Endothelial cell (in vitro differentiated cells): Measurements from ENCODE around the gene AP4B1. TPM values are rescaled to one million over a fixed set of nuclear protein-coding genes. Genes with fewer than 3 reads are reported as not detected.
"Not testable (repeated sequence)": the region's sequence is repeated elsewhere in the genome, so short reads cannot be mapped to it uniquely, and the experiment has no call there.

Source experiments
- DNase-seq: peaks from one replicate; pipeline ENCODE4 v3.0.0; 2021; ENCODE audit warnings: low spot score
- H3K27ac Mint-ChIP-seq: one replicate; pipeline ENCODE4 v1.8.0; 2021; ENCODE audit warnings: mixed read lengths, inconsistent platforms; ENCODE audit not compliant: unreplicated experiment
- H3K27me3 Mint-ChIP-seq: one replicate; pipeline ENCODE4 v1.8.0; 2021; ENCODE audit warnings: mild to moderate bottlenecking, moderate library complexity, mixed read lengths, inconsistent platforms; ENCODE audit not compliant: unreplicated experiment
- H3K36me3 Mint-ChIP-seq: one replicate; pipeline ENCODE4 v1.8.0; 2021; ENCODE audit warnings: mild to moderate bottlenecking, low read depth, mixed read lengths, inconsistent platforms; ENCODE audit not compliant: unreplicated experiment
- H3K4me1 Mint-ChIP-seq: one replicate; pipeline ENCODE4 v1.8.0; 2021; ENCODE audit warnings: mild to moderate bottlenecking, mixed read lengths, inconsistent platforms; ENCODE audit not compliant: unreplicated experiment
- H3K4me3 Mint-ChIP-seq: one replicate; pipeline ENCODE4 v1.8.0; 2021; ENCODE audit warnings: mild to moderate bottlenecking, mixed read lengths, inconsistent platforms; ENCODE audit not compliant: unreplicated experiment
- H3K9me3 Mint-ChIP-seq: one replicate; pipeline ENCODE4 v1.8.0; 2021; ENCODE audit warnings: mixed read lengths, inconsistent platforms; ENCODE audit not compliant: unreplicated experiment
- total RNA-seq: library from RNA; stranded (reverse); fragmentation: NEBNext Ultra II Directional; extraction: Animal tissue kit (Norgen Biotek cat#: 25700); gene quantifications from one replicate; pipeline ENCODE4 v1.2.1, GENCODE V29; 2021; ENCODE audit not compliant: unreplicated experiment
- TF ChIP-seq, protein P1 (sequence below): fragments of 200-600 bp; sonication (generic); IDR thresholded peaks from one replicate; pipeline ENCODE4 v1.5.0; 2021; ENCODE audit warnings: antibody characterized with exemption; ENCODE audit not compliant: unreplicated experiment

The AP4B1 gene
- total RNA-seq, 1 donor from 2014 or later: 28.4 TPM

DNA sequence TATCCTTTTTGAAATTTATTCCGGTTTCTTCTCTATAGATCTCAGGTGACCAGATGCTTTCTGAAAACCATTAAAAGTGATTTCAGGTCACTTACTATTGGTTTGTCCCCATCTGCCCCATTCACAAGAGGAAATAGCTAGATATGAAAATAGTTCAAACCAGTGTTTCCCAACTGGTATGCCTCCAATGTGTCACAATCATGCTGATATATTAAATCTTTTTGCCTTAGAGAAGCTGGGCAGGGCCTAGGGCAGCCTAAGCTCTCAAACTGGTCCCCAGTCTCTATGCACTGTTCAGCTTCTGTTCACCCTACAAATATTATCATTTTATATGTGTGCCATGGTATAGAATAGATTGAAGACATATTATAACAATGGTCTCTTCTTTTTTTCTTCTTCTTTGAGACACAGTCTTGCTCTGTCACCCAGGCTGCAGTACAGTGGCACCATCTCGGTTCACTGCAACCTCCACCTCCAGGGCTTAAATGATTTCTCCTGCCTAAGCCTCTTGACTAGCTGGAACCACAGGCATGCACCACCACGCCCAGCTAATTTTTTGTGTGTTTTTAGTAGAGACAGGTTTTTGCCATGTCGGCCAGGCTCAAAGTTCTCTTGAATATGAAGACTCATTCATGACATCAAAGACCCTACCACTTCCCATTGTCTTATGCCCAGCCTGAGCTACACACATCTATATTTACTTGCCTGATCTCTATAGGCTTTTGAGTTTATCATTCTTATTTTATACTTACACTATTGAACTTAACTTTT is 48.8 kb downstream of the AP4B1 start:
- H3K9me3 Mint-ChIP-seq: no peaks in the 10 kb centered on the region
- H3K27ac Mint-ChIP-seq: no peak overlapping the region
- TF ChIP-seq, protein P1, sequence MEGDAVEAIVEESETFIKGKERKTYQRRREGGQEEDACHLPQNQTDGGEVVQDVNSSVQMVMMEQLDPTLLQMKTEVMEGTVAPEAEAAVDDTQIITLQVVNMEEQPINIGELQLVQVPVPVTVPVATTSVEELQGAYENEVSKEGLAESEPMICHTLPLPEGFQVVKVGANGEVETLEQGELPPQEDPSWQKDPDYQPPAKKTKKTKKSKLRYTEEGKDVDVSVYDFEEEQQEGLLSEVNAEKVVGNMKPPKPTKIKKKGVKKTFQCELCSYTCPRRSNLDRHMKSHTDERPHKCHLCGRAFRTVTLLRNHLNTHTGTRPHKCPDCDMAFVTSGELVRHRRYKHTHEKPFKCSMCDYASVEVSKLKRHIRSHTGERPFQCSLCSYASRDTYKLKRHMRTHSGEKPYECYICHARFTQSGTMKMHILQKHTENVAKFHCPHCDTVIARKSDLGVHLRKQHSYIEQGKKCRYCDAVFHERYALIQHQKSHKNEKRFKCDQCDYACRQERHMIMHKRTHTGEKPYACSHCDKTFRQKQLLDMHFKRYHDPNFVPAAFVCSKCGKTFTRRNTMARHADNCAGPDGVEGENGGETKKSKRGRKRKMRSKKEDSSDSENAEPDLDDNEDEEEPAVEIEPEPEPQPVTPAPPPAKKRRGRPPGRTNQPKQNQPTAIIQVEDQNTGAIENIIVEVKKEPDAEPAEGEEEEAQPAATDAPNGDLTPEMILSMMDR: no peak
- DNase-seq: no peak
- no peaks in the 10 kb centered on the region for H3K27me3 Mint-ChIP-seq
- H3K4me1 Mint-ChIP-seq: peaks cover 4% of the 10 kb centered on the region
- H3K36me3 Mint-ChIP-seq: no peaks in the 10 kb centered on the region
- no peak overlapping the region for H3K4me3 Mint-ChIP-seq

DNA sequence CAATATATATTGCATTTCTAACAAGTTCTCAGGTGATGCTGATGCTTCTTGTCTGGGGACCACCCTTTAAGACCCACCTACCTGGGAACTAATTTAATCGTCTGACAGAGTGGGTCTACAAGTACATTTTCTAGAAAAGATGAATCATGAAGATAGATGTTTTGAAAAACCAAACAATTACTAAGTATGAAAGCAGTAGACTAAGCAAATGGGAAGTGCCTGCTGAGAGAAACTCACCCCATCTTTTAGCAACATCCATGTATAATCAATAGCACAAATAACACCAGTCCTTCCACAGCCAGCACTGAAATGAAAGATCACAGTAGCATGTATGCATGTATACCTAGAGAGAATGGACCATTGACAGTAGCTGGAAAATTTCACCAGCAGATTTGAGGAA is 50.4 kb downstream of the AP4B1 start:
- no peak for DNase-seq
- Mint-ChIP-seq H3K27me3 (no peaks in the 10 kb centered on the region), H3K4me1 (no peaks in the 10 kb centered on the region), H3K4me3 (no peak overlapping the region), H3K36me3 (no peaks in the 10 kb centered on the region), H3K9me3 (no peaks in the 10 kb centered on the region), H3K27ac (no peak overlapping the region)
- TF ChIP-seq, protein P1: no peak

DNA sequence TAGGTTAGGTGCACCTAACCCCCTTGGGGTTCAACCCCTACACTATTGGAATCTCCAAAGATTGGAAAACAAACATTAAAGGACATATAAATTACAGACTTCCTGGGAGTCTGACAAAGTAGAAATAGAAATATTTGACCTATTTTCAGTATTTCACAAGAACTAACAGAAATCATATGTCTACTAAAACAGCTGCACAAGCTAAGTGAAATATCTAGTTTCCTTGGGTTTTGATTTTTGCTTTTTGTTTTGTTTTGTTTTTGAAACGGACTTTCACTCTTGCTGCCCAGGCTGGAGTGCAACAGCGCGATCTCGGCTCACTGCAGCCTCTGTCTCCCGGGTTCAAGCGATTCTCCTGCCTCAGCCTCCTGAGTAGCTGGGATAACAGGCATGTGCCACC is 51.9 kb downstream of the AP4B1 start:
- H3K27me3 Mint-ChIP-seq, H3K27ac Mint-ChIP-seq, H3K4me1 Mint-ChIP-seq, DNase-seq, H3K36me3 Mint-ChIP-seq, H3K4me3 Mint-ChIP-seq, H3K9me3 Mint-ChIP-seq: not testable (repeated sequence)

DNA sequence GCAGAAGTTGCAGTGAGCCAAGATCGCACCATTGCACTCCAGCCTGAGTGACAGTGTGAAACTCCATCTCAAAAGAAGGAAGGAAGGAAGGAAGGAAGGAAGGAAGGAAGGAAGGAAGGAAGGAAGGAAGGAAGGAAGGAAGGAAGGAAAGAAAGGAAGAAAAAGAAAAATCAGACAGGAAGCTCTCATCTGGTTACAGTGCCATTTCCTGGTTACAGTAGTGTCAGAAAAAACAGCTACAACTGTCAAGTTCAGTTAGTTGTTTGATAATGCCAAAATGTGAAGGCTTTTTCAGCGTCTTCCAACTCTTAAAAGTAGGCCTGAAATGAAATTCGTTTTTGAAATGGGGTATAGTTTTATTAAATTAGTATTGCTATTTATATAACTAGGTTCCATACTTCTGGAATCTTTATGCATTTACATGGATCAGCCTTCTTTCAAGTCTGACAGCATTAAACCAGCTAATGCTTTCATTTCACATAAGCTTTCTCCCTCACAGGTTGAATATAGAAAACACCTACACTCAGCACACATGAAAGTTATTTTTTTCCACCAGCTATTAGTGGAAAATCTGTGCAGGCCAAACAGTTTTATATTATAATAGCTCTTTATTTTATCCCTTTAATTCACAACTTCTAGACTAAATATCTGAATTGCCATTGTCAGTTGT is 54.3 kb downstream of the AP4B1 start:
- no peaks in the 10 kb centered on the region for H3K27me3 Mint-ChIP-seq
- TF ChIP-seq, protein P1: no peak
- no peak overlapping the region for H3K27ac Mint-ChIP-seq
- no peak for DNase-seq
- no peaks in the 10 kb centered on the region for H3K36me3 Mint-ChIP-seq
- no peaks in the 10 kb centered on the region for H3K9me3 Mint-ChIP-seq
- no peak overlapping the region for H3K4me3 Mint-ChIP-seq
- H3K4me1 Mint-ChIP-seq: no peaks in the 10 kb centered on the region

DNA sequence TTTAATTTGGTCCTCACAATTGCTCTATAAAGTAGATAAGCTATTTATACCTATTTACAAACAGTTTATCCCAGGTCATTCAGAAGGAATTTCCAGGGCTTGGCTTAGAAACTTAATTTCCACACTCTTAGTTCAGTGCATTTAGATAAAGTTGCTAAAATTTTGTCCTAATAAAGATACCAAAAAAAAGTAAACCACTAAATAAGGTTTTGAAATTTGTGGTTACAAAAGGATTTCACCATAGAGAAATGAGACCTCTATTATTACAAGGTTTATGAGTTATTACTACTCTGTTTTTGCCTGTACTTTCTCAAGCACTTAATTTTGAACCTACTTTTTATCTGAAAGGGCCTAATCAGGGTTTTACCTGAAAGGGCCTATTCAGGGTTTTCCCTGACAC is 55.5 kb downstream of the AP4B1 start:
- Mint-ChIP-seq H3K4me3 (no peak overlapping the region), H3K27me3 (no peaks in the 10 kb centered on the region), H3K27ac (no peak overlapping the region), H3K9me3 (no peaks in the 10 kb centered on the region), H3K36me3 (no peaks in the 10 kb centered on the region), H3K4me1 (no peaks in the 10 kb centered on the region)
- TF ChIP-seq, protein P1: no peak
- no peak for DNase-seq
